22Rv1 (cell line): ENCODE measurements around the gene FAM20A.

Source experiments
- H3K27ac ChIP-seq: fragments of 450-650 bp; 2 replicates; pipeline ENCODE4 v1.5.1; 2017
- ZFX ChIP-seq: fragments of 450-650 bp; IDR thresholded peaks from 2 replicates; pipeline ENCODE4 v1.6.1; 2017; ENCODE audit warnings: antibody characterized with exemption, borderline replicate concordance
- TF ChIP-seq, protein P1 (sequence below): fragments of 450-650 bp; IDR thresholded peaks from 2 replicates; pipeline ENCODE4 v1.5.1; 2017; ENCODE audit warnings: mild to moderate bottlenecking

The FAM20A gene

GRCh38 chr17:68562736-68563135 is 38.4 kb downstream of the FAM20A start:
- no peak for TF ChIP-seq ZFX
- TF ChIP-seq, protein P1, sequence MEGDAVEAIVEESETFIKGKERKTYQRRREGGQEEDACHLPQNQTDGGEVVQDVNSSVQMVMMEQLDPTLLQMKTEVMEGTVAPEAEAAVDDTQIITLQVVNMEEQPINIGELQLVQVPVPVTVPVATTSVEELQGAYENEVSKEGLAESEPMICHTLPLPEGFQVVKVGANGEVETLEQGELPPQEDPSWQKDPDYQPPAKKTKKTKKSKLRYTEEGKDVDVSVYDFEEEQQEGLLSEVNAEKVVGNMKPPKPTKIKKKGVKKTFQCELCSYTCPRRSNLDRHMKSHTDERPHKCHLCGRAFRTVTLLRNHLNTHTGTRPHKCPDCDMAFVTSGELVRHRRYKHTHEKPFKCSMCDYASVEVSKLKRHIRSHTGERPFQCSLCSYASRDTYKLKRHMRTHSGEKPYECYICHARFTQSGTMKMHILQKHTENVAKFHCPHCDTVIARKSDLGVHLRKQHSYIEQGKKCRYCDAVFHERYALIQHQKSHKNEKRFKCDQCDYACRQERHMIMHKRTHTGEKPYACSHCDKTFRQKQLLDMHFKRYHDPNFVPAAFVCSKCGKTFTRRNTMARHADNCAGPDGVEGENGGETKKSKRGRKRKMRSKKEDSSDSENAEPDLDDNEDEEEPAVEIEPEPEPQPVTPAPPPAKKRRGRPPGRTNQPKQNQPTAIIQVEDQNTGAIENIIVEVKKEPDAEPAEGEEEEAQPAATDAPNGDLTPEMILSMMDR, result no peak

DNA sequence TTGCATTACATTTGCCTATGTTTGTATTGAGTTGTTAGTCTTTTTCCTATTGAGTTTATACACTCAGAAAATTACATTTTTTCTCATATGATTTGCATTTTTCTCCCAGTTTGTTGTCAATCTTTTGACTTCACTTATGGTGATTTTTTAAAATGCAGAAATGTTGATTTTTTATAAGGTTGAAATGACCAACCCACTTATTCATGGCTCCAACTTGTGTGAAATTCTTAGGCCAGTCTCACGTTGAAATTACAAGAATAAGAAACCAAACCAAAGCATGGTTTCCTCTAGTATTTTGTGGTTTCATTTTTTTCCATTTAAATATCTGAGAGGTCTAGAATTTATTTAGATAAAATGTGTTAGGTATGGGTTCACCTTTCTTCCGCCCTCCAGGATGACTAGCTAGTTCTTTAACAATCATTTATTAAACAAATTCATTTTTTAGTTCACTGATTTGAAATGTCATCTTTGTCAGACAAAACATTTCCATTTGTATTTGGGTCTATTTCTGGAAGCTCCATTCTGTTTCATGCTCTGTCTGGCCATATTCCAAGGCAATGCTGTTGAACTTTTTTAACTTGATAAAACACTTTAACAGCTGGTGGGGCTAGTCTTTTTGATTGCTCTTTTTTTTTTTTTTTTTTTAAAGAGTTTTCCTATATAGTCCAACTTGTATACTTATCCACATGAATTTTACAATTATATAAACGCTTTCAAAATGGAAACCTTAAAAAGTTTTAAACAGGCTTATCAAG is 40.0 kb downstream of the FAM20A start:
- no peak overlapping the region for H3K27ac ChIP-seq
- no peak for TF ChIP-seq ZFX
- TF ChIP-seq, protein P1, result no peak

More at GRCh38 chr17:68562736-68563135, 38.4 kb downstream of the FAM20A start:
- H3K27ac ChIP-seq, result no peak overlapping the region

GRCh38 chr17:68559316-68559715 is 41.9 kb downstream of the FAM20A start:
- H3K27ac ChIP-seq, result no peak overlapping the region
- no peak for TF ChIP-seq ZFX
- TF ChIP-seq, protein P1, result no peak

GRCh38 chr17:68556551-68556950 is 44.6 kb downstream of the FAM20A start:
- no peak overlapping the region for H3K27ac ChIP-seq
- no peak for TF ChIP-seq ZFX
- TF ChIP-seq, protein P1, result no peak

GRCh38 chr17:68544111-68544915 is 56.9 kb downstream of the FAM20A start:
- H3K27ac ChIP-seq, result no peak overlapping the region
- TF ChIP-seq, protein P1, result no peak
- TF ChIP-seq ZFX, result no peak

- TF ChIP-seq, protein P1, result no peak
- no peak for TF ChIP-seq ZFX
- no peak overlapping the region for H3K27ac ChIP-seq
Measured at GRCh38 chr17:68542698-68543463, 58.3 kb downstream of the FAM20A start.
